ENCODE results near the gene SORCS1. TPM values are rescaled to one million over a fixed set of nuclear protein-coding genes. Genes with fewer than 3 reads are reported as not detected.

The SORCS1 gene
- total and polyA plus RNA-seq, 2 donors (not counting 1 experiment from before 2014, with no cell fraction given), result not detected

DNA sequence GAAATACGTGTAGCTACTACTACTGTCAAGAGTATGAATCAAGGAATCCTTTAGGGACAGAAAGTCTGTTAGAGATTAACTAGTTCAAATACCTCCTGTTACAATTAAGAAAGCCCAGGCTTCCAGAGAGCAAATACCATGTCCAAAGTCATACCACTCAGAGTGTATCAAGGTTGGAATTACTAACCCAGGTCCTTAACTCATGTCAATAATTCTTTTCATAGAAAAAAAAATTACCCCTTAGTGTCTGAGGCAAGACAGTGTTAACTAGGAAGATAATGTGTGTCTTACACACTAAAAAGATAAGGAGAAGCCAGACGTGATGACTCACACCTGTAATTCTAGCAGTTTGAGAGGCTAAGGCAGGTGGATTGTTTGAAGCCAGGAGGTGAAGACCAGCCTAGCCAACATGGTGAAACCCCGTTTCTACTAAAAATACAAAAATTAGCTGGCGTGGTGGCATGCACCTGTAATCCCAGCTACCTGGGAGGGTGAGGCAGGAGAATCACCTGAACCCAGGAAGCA is 423.4 kb downstream of the SORCS1 start:
- Histone ChIP-seq H3K27ac (ENCODE audit: low read length in 2 of 2) (no peak overlapping the region), H3K4me1 (ENCODE audit: control insufficient read depth in 2 of 2, insufficient read depth in 2 of 2, low read length in 2 of 2) (no peaks in the 10 kb centered on the region), H3K4me3 (ENCODE audit: control extremely low read depth in 1 of 5, extremely low read depth in 1 of 5, insufficient read depth in 1 of 5, low read depth in 2 of 5, low read length in 4 of 5) (no peak overlapping the region), H3K9ac (ENCODE audit: low read length) (no peak overlapping the region), H3K4me2 (replicated peaks; ENCODE audit: low read depth, low read length, poor library complexity, severe bottlenecking) (no peak overlapping the region), H3K9me3 (ENCODE audit: control extremely low read depth in 1 of 3, control insufficient read depth in 2 of 3, insufficient read depth in 1 of 3, low read length in 2 of 3) (no peaks in the 10 kb centered on the region), H3K79me2 (ENCODE audit: control insufficient read depth, insufficient read depth, low read length) (no peaks in the 10 kb centered on the region), H3K27me3 (replicated peaks in 1 of 4; ENCODE audit: control extremely low read depth in 1 of 4, control insufficient read depth in 3 of 4, insufficient read depth in 4 of 4, low read length in 3 of 4) (no peaks in the 10 kb centered on the region), H2AFZ (ENCODE audit: insufficient read depth, low read depth, low read length, poor library complexity, severe bottlenecking) (no peak overlapping the region), H3K36me3 (replicated peaks in 1 of 2; ENCODE audit: control extremely low read depth in 1 of 2, control insufficient read depth in 1 of 2, extremely low read depth in 1 of 2, insufficient read depth in 2 of 2, low read length in 1 of 2) (no peaks in the 10 kb centered on the region), H4K20me1 (ENCODE audit: control insufficient read depth, insufficient read depth, low read length, poor library complexity, severe bottlenecking) (no peaks in the 10 kb centered on the region)
- H3K4me1 Mint-ChIP-seq, result no peaks in the 10 kb centered on the region
- no peak overlapping the region for H3K27ac Mint-ChIP-seq
- no peak for DNase-seq
- ATAC-seq (ENCODE audit: low read depth), result no peak
- POLR2A ChIA-PET, result no interaction called here
- 40% methylated on average over 1 of the region's 4 CpGs for WGBS (ENCODE audit: insufficient coverage)
- intact Hi-C loops (cut with micrococcal nuclease), result no loop called here
- CTCF ChIA-PET, result no interaction called here
- no peaks in the 10 kb centered on the region for H3K27me3 Mint-ChIP-seq
- no peak overlapping the region for H3K4me3 Mint-ChIP-seq
- TF ChIP-seq, protein P1, sequence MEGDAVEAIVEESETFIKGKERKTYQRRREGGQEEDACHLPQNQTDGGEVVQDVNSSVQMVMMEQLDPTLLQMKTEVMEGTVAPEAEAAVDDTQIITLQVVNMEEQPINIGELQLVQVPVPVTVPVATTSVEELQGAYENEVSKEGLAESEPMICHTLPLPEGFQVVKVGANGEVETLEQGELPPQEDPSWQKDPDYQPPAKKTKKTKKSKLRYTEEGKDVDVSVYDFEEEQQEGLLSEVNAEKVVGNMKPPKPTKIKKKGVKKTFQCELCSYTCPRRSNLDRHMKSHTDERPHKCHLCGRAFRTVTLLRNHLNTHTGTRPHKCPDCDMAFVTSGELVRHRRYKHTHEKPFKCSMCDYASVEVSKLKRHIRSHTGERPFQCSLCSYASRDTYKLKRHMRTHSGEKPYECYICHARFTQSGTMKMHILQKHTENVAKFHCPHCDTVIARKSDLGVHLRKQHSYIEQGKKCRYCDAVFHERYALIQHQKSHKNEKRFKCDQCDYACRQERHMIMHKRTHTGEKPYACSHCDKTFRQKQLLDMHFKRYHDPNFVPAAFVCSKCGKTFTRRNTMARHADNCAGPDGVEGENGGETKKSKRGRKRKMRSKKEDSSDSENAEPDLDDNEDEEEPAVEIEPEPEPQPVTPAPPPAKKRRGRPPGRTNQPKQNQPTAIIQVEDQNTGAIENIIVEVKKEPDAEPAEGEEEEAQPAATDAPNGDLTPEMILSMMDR (IDR thresholded peaks at IDR 0.05), result no peak
- no peak for TF ChIP-seq EZH2 (IDR thresholded peaks at IDR 0.05; ENCODE audit: borderline replicate concordance, insufficient read depth, low read depth, low read length, poor library complexity, severe bottlenecking)
- H3K9me3 Mint-ChIP-seq (ENCODE audit: insufficient read depth), result no peaks in the 10 kb centered on the region

DNA sequence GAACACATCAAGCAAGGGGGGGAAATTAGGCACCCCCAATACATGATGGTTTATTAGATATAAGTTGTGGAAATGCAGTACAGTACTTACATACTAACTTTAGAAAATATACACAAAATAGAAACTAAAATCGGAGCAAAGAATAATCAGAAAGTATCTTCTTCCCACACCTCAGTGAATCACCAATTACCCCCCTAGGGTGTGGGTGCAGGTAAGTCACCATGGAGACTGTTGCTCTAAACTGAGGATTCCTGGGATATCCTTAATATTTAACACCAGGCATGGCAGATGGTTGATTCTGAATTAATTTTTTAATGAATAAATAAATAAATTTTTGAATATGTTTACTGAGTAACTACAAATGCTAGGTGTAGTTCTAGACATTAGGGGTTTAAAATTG is 424.4 kb downstream of the SORCS1 start:
- Mint-ChIP-seq H3K4me3 (no peak overlapping the region), H3K27me3 (no peaks in the 10 kb centered on the region), H3K9me3 (ENCODE audit: insufficient read depth) (no peaks in the 10 kb centered on the region), H3K4me1 (no peaks in the 10 kb centered on the region), H3K27ac (no peak overlapping the region)
- ChIA-PET POLR2A (no interaction called here), CTCF (no interaction called here)
- no CpG with 5 or more reads among the region's 1 CpG for WGBS (ENCODE audit: insufficient coverage)
- no peak overlapping the region for H3K9ac ChIP-seq (ENCODE audit: low read length)
- H3K4me2 ChIP-seq (replicated peaks; ENCODE audit: low read depth, low read length, poor library complexity, severe bottlenecking), result no peak overlapping the region
- intact Hi-C loops (cut with micrococcal nuclease), result no loop called here
- no peaks in the 10 kb centered on the region for H3K79me2 ChIP-seq (ENCODE audit: control insufficient read depth, insufficient read depth, low read length)
- no peak overlapping the region for H3K27ac ChIP-seq (ENCODE audit: low read length in 2 of 2)
- no peak for DNase-seq
- no peaks in the 10 kb centered on the region for H3K4me1 ChIP-seq (ENCODE audit: control insufficient read depth in 2 of 2, insufficient read depth in 2 of 2, low read length in 2 of 2)
- no peaks in the 10 kb centered on the region for H3K36me3 ChIP-seq (replicated peaks in 1 of 2; ENCODE audit: control extremely low read depth in 1 of 2, control insufficient read depth in 1 of 2, extremely low read depth in 1 of 2, insufficient read depth in 2 of 2, low read length in 1 of 2)
- H3K4me3 ChIP-seq (ENCODE audit: control extremely low read depth in 1 of 5, extremely low read depth in 1 of 5, insufficient read depth in 1 of 5, low read depth in 2 of 5, low read length in 4 of 5), result no peak overlapping the region
- no peak for ATAC-seq (ENCODE audit: low read depth)
- H3K9me3 ChIP-seq (ENCODE audit: control extremely low read depth in 1 of 3, control insufficient read depth in 2 of 3, insufficient read depth in 1 of 3, low read length in 2 of 3), result no peaks in the 10 kb centered on the region
- no peaks in the 10 kb centered on the region for H4K20me1 ChIP-seq (ENCODE audit: control insufficient read depth, insufficient read depth, low read length, poor library complexity, severe bottlenecking)
- H2AFZ ChIP-seq (ENCODE audit: insufficient read depth, low read depth, low read length, poor library complexity, severe bottlenecking), result no peak overlapping the region
- no peaks in the 10 kb centered on the region for H3K27me3 ChIP-seq (replicated peaks in 1 of 4; ENCODE audit: control extremely low read depth in 1 of 4, control insufficient read depth in 3 of 4, insufficient read depth in 4 of 4, low read length in 3 of 4)
- TF ChIP-seq, protein P1 (IDR thresholded peaks at IDR 0.05), result no peak
- TF ChIP-seq EZH2 (IDR thresholded peaks at IDR 0.05; ENCODE audit: borderline replicate concordance, insufficient read depth, low read depth, low read length, poor library complexity, severe bottlenecking), result no peak
